GM12878 (cell line): Measurements from ENCODE around the gene ZNF473. TPM values are rescaled to one million over a fixed set of nuclear protein-coding genes. Genes with fewer than 3 reads are reported as not detected.
A peak's percentile ranks its signal among the peaks of the same experiment; 100 is the strongest.

ENCODE experiments used
- ATAC-seq: fragments of 200-7000 bp; cut with Tn5 transposase; 3 replicates; pipeline ENCODE4 v1.9.1; 2020; ENCODE audit warnings: mild to moderate bottlenecking, moderate library complexity
- BruUV-seq: library from RNA; stranded (reverse); fragments of 400-500 nt; replicated peaks from 2 replicates; lab custom pipeline; 2021; lab: Mats Ljungman, UMichigan
- CTCF ChIA-PET: fragments of 300-600 bp; sonication (Branson Sonifier 250); formaldehyde crosslinking; extraction: SDS; loops from one replicate; lab custom pipeline; 2021; ENCODE audit warnings: inconsistent platforms; lab: Yijun Ruan, JAX
- POLR2A ChIA-PET: fragments of 350-600 bp; formaldehyde crosslinking; extraction: SDS; loops from one replicate; lab custom pipeline; 2021; ENCODE audit warnings: inconsistent platforms; lab: Charles Lee
- RAD21 ChIA-PET: fragments of 300-600 bp; sonication (Branson Sonifier 250); formaldehyde crosslinking; loops from one replicate; lab custom pipeline; 2023; ENCODE audit warnings: antibody characterized with exemption; ENCODE audit not compliant: unreplicated experiment; lab: Charles Lee
- SMC1A ChIA-PET: fragments of 300-600 bp; sonication (Branson Sonifier 250); formaldehyde crosslinking; loops from one replicate; lab custom pipeline; 2023; ENCODE audit not compliant: unreplicated experiment, uncharacterized antibody; lab: Charles Lee
- DNase-seq: peaks from one replicate; pipeline ENCODE4 v3.0.0-alpha.2; 2011; ENCODE audit warnings: low read depth, low spot score
- FAIRE-seq: peaks from 3 replicates; lab custom pipeline; 2011; peaks lifted over from hg19 to GRCh38; lab: Jason Lieb, UNC
- H2AFZ ChIP-seq: 2 replicates; pipeline ENCODE4 v1.6.0; 2011; ENCODE audit warnings: low read depth, low read length, control low read depth; ENCODE audit not compliant: control insufficient read depth
- H3K27ac ChIP-seq: 2 replicates; pipeline ENCODE4 v1.5.1; 2011; ENCODE audit warnings: control low read depth; ENCODE audit not compliant: control insufficient read depth, insufficient read depth
- H3K27me3 ChIP-seq, 2 experiments: replicated peaks in 1 of 2; 2 replicates each; pipeline versions ENCODE4 v1.6.0 to v1.6.1; 2011; ENCODE audit warnings: low read length in 1 of 2; ENCODE audit not compliant: control insufficient read depth in 2 of 2, insufficient read depth in 2 of 2
- H3K36me3 ChIP-seq, 2 experiments: 2 replicates each; pipeline ENCODE4 v1.5.1; 2011; ENCODE audit warnings: low read length in 1 of 2; ENCODE audit not compliant: control insufficient read depth in 2 of 2, insufficient read depth in 2 of 2
- H3K4me1 ChIP-seq: 2 replicates; pipeline ENCODE4 v1.6.1; 2011; ENCODE audit warnings: mild to moderate bottlenecking, low read length, moderate library complexity, mixed read lengths; ENCODE audit not compliant: control insufficient read depth, insufficient read depth
- H3K4me2 ChIP-seq: 2 replicates; pipeline ENCODE4 v1.6.0; 2011; ENCODE audit warnings: control low read depth; ENCODE audit not compliant: control insufficient read depth, insufficient read depth
- H3K4me3 ChIP-seq: fragments of 200-600 bp; sonication (generic); 2 replicates; pipeline ENCODE4 v1.5.1; 2016
- H3K79me2 ChIP-seq: 2 replicates; pipeline ENCODE4 v1.6.0; 2011; ENCODE audit warnings: low read length; ENCODE audit not compliant: control insufficient read depth, insufficient read depth
- H3K9ac ChIP-seq: 2 replicates; pipeline ENCODE4 v1.8.0; 2011; ENCODE audit warnings: low read length, control low read depth, mixed read lengths; ENCODE audit not compliant: control insufficient read depth, insufficient read depth
- H3K9me3 ChIP-seq: replicated peaks from 3 replicates; pipeline ENCODE4 v1.5.1; 2011; ENCODE audit warnings: mild to moderate bottlenecking, low read length; ENCODE audit not compliant: control insufficient read depth, insufficient read depth
- H4K20me1 ChIP-seq: 2 replicates; pipeline ENCODE4 v1.6.0; 2011; ENCODE audit not compliant: control insufficient read depth, insufficient read depth
- ATF7 ChIP-seq: fragments of 450-650 bp; IDR thresholded peaks from 2 replicates; pipeline ENCODE4 v1.6.1; 2016; ENCODE audit warnings: low read depth, mild to moderate bottlenecking
- BRCA1 ChIP-seq: IDR thresholded peaks from 2 replicates; pipeline ENCODE4 v1.6.1; 2011; ENCODE audit warnings: low read depth, low read length, improper control_type of control experiment
- CBX3 ChIP-seq: fragments of 200-600 bp; sonication (generic); IDR thresholded peaks from 2 replicates; pipeline ENCODE4 v1.6.1; 2016; ENCODE audit warnings: low read depth, borderline replicate concordance
- CEBPB ChIP-seq, 2 experiments: fragments of 150-350 bp in 1 of 2; IDR thresholded peaks; 2 replicates each; pipeline ENCODE4 v1.6.1; 2012 to 2014; ENCODE audit warnings: low read depth in 2 of 2, low read length in 2 of 2, borderline replicate concordance in 1 of 2, inconsistent platforms in 1 of 2
- CREM ChIP-seq: IDR thresholded peaks from 2 replicates; pipeline ENCODE4 v1.6.1; 2014; ENCODE audit warnings: antibody characterized with exemption, low read depth
- CUX1 ChIP-seq: IDR thresholded peaks from 2 replicates; pipeline ENCODE4 v1.6.1; 2012; ENCODE audit warnings: improper control_type of control experiment, low read depth, low read length; ENCODE audit not compliant: insufficient replicate concordance
- IRF5 ChIP-seq: fragments of 450-650 bp; IDR thresholded peaks from 2 replicates; pipeline ENCODE4 v1.6.1; 2017; ENCODE audit warnings: borderline replicate concordance
- KLF5 ChIP-seq: fragments of 450-650 bp; IDR thresholded peaks from 2 replicates; pipeline ENCODE4 v1.6.1; 2014; ENCODE audit warnings: mild to moderate bottlenecking; ENCODE audit not compliant: partially characterized antibody
- MEF2A ChIP-seq: IDR thresholded peaks from 2 replicates; pipeline ENCODE4 v1.6.1; 2011; ENCODE audit warnings: low read depth, mild to moderate bottlenecking, low read length, moderate library complexity; ENCODE audit not compliant: insufficient read depth
- NFIC ChIP-seq: IDR thresholded peaks from 2 replicates; pipeline ENCODE4 v1.6.1; 2012; ENCODE audit warnings: low read depth, mild to moderate bottlenecking, inconsistent platforms, low read length, moderate library complexity
- NFYB ChIP-seq: IDR thresholded peaks from 2 replicates; pipeline ENCODE4 v1.6.1; 2011; ENCODE audit warnings: low read depth, mild to moderate bottlenecking, low read length, improper control_type of control experiment, moderate library complexity; ENCODE audit not compliant: insufficient read depth
- NR2F1 ChIP-seq: fragments of 450-650 bp; conservative IDR thresholded peaks from 2 replicates; pipeline ENCODE4 v1.6.1; 2017; ENCODE audit warnings: mild to moderate bottlenecking
- POLR2AphosphoS5 ChIP-seq: IDR thresholded peaks from 2 replicates; pipeline ENCODE4 v1.6.1; 2011; ENCODE audit warnings: mild to moderate bottlenecking, low read length, inconsistent platforms
- RB1 ChIP-seq: fragments of 450-650 bp; formaldehyde crosslinking; IDR thresholded peaks from 2 replicates; pipeline ENCODE4 v1.6.1; 2017; ENCODE audit warnings: mild to moderate bottlenecking, borderline replicate concordance
- RUNX3 ChIP-seq: IDR thresholded peaks from 2 replicates; pipeline ENCODE4 v1.6.1; 2012; ENCODE audit warnings: low read length, inconsistent platforms
- SIX5 ChIP-seq: IDR thresholded peaks from 2 replicates; pipeline ENCODE4 v1.6.1; 2011; ENCODE audit warnings: mild to moderate bottlenecking, low read depth, low read length, moderate library complexity; ENCODE audit not compliant: severe bottlenecking
- SUPT20H ChIP-seq: IDR thresholded peaks from 2 replicates; pipeline ENCODE4 v1.6.1; 2011; ENCODE audit warnings: low read depth, mild to moderate bottlenecking, low read length, moderate library complexity, borderline replicate concordance; ENCODE audit not compliant: control insufficient read depth
- ZNF274 ChIP-seq: IDR thresholded peaks from one replicate; pipeline ENCODE4 v1.8.0; 2011; ENCODE audit not compliant: insufficient read length, insufficient read depth
- WGBS: methylation state at CpG from one replicate; pipeline ENCODE4 v1.1.6; 2016; ENCODE audit warnings: low lambda C conversion rate; ENCODE audit not compliant: insufficient replicate concordance, insufficient coverage; ENCODE audit errors: missing lambda C conversion rate; 5-methylcytosine and 5-hydroxymethylcytosine counted together
- in situ Hi-C: fragments of 300-500 bp; cut with MboI; formaldehyde crosslinking; loops from 9 replicates; pipeline ENCODE4 v1.14.3; 2018; ENCODE audit warnings: mixed read lengths
- intact Hi-C: fragments of 100-400 bp; cut with micrococcal nuclease; formaldehyde crosslinking; loops from one replicate; pipeline ENCODE4 v1.14.2; 2022; ENCODE audit not compliant: unreplicated experiment
- polyA plus RNA-seq, 11 experiments: library from polyadenylated mRNA; depleted of rRNA in 4 of 11; unstranded in 6 of 11; stranded (reverse) in 5 of 11; fragments of >200 nt; fragmentation: Nextera tagmentation in 4 of 11; fragmentation: Illumina TruSeq in 1 of 11; extraction: Ambion mirVana in 4 of 11; extraction: Trizol in 1 of 11; gene quantifications; 1 replicate in 1 of 11; 2 replicates in 10 of 11; pipeline versions ENCODE4 v1.2.1 to v1.2.3, GENCODE V29; 2011 to 2016; ENCODE audit warnings: inconsistent platforms in 2 of 11, missing spikeins in 2 of 11, low read depth in 1 of 11
- total RNA-seq, 4 experiments: library from RNA; depleted of rRNA in 3 of 4; stranded (reverse); fragments of >200 nt in 3 of 4; fragmentation: Illumina TruSeq in 1 of 4; extraction: Trizol in 1 of 4; gene quantifications; 2 replicates each; pipeline versions ENCODE4 v1.2.1 to v1.2.3, GENCODE V29; 2013 to 2021

The ZNF473 gene
- total and polyA plus RNA-seq, 10 of the 15 experiments (the other 5 are each of a cell fraction or from before 2014, with no cell fraction given) = 2.3 to 14.9 (median 6.3) TPM

GRCh38 chr19:50053119-50053518, 27.3 kb downstream of the ZNF473 start:
- no TSS peak for BruUV-seq
- no peaks in the 10 kb centered on the region for H3K27me3 ChIP-seq
- ChIA-PET RAD21 (no interaction called here), SMC1A (no interaction called here), POLR2A (no interaction called here), CTCF (no interaction called here)
- ATAC-seq (no peak), DNase-seq (no peak), FAIRE-seq (no peak)
- intact Hi-C loops (no loop called here), in situ Hi-C loops (no loop called here)
- peaks cover 7% of the 10 kb centered on the region; the same call in 1 of the 2 replicates for H3K4me1 ChIP-seq
- H3K4me3 ChIP-seq = no peak overlapping the region
- H3K27ac ChIP-seq = no peak overlapping the region
- peak overlapping the region; percentile 7; the same call in 1 of the 2 replicates for H3K4me2 ChIP-seq
- no peaks in the 10 kb centered on the region for H3K79me2 ChIP-seq
- H4K20me1 ChIP-seq = no peaks in the 10 kb centered on the region
- H3K9ac ChIP-seq = no peak overlapping the region
- no peak for TF ChIP-seq CREM
- TF ChIP-seq IRF5 = no peak
- TF ChIP-seq SUPT20H = no peak
- TF ChIP-seq NR2F1 = no peak
- TF ChIP-seq ATF7 = no peak
- no peak for TF ChIP-seq POLR2AphosphoS5
- TF ChIP-seq NFIC = no peak
- TF ChIP-seq CEBPB (IDR thresholded peaks at IDR 0.05; ENCODE audit: borderline replicate concordance in 1 of 2, low read depth in 2 of 2, low read length in 2 of 2) = no peak
- TF ChIP-seq SIX5 = no peak
- TF ChIP-seq NFYB = no peak
- TF ChIP-seq CBX3 = no peak
- TF ChIP-seq RB1 = no peak
- TF ChIP-seq ZNF274 = no peak
- no peak for TF ChIP-seq MEF2A
- TF ChIP-seq CUX1 = no peak
- no peak for TF ChIP-seq KLF5
- TF ChIP-seq RUNX3 = no peak
- TF ChIP-seq BRCA1 = no peak
- H3K9me3 ChIP-seq = no peaks in the 10 kb centered on the region; the same call in 1 of the 3 replicates
- H2AFZ ChIP-seq = no peak overlapping the region; the same call in 1 of the 2 replicates
- WGBS = 73% methylated on average over 4 of the region's 4 CpGs
- no peaks in the 10 kb centered on the region for H3K36me3 ChIP-seq
